HG03097 (cell line): ENCODE results near the gene PAGE4.

Experiments
- ATAC-seq: cut with Tn5 transposase; IDR thresholded peaks from one replicate; pipeline ENCODE4 v1.9.1; 2021; ENCODE audit not compliant: unreplicated experiment, low FRiP score

PAGE4 gene

DNA sequence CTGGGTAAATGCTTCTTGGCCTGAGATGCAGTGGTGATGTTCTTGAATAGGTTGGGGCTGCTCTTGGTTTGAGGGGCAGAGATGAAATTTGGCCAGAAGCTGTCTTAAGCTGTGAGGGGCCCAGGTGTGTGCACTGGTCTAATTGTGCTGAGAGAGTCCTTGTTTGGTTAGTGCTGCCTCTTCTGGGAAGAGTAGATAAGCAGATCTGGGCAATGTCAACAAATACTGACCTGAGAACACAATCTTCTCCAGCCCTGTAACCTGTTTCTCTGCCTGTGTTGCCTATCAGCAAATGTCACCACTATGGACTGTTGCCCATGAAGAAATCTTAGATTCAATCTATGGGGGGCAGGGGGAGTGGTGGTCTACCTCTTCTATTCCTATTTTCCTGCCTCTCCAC, 33.0 kb downstream of the PAGE4 start:
- ATAC-seq, result no peak

DNA sequence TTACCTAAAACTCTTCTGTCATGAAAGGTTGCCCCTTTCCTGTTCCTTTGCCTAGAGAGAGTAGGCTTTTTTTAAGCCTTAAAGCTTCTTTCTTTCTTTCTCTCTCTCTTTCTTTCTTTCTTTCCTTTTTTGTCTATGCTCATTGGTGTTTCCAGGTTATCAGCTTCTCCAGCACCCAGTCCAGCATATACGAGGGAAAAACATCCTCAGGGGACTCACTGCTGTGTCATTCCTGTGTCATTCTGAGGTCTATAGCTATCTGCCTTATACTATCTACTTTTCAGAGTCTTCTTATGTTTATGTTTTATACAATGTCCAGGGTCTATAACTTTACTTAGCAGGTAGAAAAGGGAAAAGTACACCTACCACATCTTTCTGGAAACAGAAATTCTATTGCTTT, 39.6 kb downstream of the PAGE4 start:
- no peak for ATAC-seq

DNA sequence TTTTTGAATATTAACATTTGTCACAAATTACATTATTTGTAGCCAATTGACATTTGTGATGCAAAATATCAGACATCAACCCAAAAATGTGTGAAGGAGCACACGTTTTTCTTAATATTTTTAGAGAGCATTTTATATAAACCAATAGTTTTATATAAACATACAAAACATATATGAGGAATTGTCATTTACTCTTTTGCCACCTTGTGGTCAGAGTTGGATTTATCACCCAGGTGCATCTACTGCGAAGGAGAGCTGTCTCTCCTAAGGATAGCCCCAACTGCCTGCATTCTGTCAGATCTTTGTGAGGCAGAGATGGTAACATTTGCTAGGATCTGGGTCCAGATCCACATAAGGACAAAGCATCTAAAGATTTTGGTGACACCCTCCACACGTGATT, 47.6 kb downstream of the PAGE4 start:
- ATAC-seq, result no peak

- no peak for ATAC-seq
These were observed 48.4 kb downstream of the PAGE4 start for GRCh38 chrX:49877397-49878101.

- ATAC-seq, result no peak
These were observed 49.2 kb downstream of the PAGE4 start for GRCh38 chrX:49878128-49878833.

GRCh38 chrX:49878834-49879655, 49.9 kb downstream of the PAGE4 start, which contains the start of gene USP27X:
TSS of gene USP27X (plus strand) at chrX:49879484. CDS start at chrX:49880308, 824 bp downstream.
- peak; percentile 75 for ATAC-seq

DNA sequence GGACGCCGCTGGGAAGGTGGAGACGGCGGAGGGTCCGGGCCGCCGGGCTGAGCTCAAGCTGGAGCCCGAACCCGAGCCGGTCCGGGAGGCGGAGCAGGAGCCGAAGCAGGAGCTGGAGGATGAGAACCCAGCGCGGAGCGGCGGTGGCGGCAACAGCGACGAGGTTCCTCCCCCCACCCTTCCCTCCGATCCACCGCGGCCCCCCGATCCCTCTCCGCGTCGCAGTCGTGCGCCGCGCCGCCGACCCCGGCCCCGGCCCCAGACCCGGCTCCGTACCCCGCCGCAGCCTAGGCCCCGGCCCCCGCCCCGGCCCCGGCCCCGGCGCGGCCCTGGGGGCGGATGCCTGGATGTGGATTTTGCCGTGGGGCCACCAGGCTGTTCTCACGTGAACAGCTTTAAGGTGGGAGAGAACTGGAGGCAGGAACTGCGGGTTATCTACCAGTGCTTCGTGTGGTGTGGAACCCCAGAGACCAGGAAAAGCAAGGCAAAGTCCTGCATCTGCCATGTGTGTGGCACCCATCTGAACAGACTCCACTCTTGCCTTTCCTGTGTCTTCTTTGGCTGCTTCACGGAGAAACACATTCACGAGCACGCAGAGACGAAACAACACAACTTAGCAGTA, 50.7 kb downstream of the PAGE4 start:
- ATAC-seq, result peak; percentile 6

GRCh38 chrX:49880668-49881067, 51.6 kb downstream of the PAGE4 start:
- no peak for ATAC-seq
